ENCODE results near the gene STX2.
"Not testable (repeated sequence)": the region's sequence is repeated elsewhere in the genome, so short reads cannot be mapped to it uniquely, and the experiment has no call there.

Gene STX2

DNA sequence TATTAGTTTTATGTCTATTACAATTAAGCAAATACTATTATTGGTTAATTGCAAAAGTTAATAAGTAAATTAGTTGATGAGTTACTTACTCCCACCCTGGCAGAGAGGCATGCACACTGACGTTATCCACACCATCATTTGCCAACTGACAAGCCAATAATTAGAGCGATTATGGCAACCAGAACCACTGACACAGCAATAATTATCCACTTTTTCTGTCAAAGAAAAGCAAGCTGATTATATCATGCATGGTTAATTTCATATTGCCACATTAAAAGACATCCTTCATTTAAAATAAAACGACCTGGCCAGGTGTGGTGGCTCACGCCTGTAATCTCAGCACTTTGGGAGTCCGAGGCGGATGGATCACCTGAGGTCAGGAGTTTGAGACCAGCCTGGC is 43.1 kb downstream of the STX2 start:
- DNase-seq, result no peak

DNA sequence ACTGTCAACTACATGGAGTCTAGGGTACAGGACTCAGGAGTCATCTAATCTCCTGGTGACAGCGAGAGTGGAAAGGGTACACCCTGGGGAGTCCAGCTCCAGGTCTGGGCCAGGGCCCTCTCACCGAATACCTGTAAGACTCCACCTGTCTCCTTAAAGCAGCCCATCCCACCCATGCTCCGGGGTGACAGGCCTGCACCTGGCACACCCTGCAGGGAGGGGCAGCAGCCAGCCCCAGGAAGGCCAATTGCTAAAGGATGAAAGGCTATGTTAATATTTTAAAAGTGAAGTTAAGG is 45.5 kb downstream of the STX2 start:
- DNase-seq, result no peak

- no peak for DNase-seq
Measured at GRCh38 chr12:130792821-130793553, 46.1 kb downstream of the STX2 start.

GRCh38 chr12:130791629-130792028 is 47.4 kb downstream of the STX2 start:
- DNase-seq, result no peak

DNA sequence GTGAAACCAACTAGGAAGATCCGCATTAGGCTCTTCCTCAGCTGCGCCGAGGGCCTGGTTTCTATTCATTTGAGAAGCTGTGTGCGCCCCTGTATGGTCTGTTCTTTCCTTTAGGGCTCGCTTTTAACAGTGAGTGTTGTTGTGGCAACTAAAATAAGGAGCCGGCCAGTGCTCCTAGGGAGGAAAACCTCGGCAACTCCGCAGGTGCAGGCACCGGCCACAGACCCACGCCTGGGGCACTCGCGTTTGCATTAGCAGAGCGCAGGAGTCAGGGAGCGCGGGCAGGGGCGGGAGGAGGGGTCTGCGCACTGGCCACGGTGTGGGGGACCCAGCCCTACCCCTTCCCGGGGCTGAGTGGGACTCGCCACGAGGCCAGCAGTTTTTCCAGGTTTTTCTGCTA is 50.5 kb downstream of the STX2 start:
- DNase-seq, result no peak

DNA sequence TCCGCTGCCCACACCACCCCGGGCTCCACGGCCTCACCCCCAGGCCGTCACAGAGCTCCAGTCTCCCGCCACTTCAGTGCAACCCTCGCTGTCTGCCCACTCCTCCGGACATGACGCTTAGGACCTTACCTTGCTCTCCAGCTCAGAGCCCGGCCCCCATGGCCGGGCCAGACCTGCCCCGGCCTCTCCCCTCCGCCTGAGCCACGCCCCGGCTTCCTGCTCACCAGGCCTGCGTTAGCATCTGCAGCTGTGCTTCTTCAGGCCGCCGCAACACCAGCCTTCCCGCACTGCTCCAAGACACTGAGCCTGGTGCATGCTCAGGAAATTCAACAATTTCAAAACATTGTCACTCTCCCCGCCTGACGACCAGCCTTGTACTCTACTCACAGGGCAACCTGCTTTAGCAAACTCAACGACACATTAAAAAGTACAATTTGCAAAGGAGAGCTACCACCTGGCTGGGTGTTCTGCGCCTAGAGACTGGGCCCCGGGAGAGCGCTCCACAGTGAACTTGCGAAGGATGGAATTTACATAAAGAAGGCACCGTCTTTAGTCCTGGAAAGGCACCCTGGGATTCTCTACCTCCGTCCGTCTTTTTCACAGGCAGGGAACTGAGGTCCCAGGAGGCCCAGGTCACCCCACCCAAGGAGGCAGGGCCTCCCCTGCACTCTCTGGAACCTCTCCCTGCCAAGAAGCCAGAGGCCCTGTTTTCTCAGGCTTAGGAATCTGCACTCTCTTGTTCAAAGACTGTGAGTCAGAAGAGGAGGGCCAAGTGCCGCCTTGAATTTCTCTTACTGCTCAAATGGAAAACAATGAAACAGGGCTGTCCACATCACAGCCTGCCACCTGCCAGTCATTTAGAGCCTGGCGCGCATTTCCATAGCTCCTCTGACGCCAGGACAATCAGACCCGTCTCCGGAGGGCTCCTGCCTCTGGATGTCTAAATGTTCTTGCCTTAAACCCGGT is 51.3 kb downstream of the STX2 start:
- DNase-seq, result no peak

DNA sequence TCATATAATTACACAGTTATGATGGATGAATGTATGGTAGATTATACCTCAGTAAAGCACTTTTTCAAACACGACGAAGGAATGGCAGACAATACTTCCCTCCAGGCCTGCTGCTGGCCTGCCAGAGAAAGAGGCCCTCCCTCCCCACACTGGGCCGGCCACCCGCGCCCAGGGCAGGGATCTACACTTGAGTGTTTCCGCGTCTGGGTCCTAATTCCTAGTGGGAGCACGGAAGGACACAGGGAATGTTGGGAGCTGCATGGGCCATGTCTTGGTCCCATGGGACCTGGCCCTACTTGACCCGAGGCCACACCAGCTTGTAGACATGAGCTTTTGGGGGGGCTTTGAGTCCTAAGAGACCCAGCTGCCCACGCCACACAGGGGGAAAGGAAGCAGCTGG is 52.0 kb downstream of the STX2 start:
- no peak for DNase-seq

- no peak for DNase-seq
Measured at GRCh38 chr12:130783110-130783715, 55.8 kb downstream of the STX2 start.

DNA sequence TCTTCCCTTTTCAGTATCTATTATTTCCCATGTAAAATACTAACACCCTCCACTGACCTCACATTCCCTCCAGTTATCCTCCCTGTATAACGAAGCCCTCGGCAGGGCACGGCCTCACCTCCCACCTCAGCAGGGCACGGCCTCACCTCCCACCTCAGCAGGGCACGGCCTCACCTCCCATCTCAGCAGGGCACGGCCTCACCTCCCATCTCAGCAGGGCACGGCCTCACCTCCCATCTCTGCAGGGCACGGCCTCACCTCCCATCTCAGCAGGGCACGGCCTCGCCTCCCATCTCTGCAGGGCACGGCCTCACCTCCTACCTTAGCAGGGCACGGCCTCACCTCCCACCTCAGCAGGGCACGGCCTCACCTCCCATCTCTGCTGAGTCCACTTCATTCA is 56.8 kb downstream of the STX2 start:
- DNase-seq, result not testable (repeated sequence)

GRCh38 chr12:130780880-130781575 is 58.0 kb downstream of the STX2 start:
- no peak for DNase-seq

GRCh38 chr12:130780325-130780724 is 58.7 kb downstream of the STX2 start:
- no peak for DNase-seq

DNA sequence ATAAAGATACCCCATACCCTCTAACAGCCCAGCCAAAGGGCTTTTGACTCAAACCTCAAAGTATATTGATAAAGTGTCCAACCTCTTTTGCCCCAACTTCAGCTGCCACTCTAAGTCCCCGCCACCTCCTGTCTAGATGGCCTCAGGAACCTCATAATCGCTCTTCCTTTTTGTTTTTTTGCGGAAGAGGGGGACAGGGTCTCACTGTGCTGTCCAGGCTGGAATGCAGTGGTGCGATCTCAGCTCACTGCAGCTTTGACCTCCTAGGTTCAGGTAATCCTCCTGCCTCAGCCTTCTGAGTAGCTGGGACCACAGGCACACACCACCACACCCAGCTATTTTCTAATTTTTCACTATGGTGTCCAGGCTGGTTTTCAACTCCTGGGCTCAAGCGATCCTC is 60.3 kb downstream of the STX2 start:
- DNase-seq, result no peak

DNA sequence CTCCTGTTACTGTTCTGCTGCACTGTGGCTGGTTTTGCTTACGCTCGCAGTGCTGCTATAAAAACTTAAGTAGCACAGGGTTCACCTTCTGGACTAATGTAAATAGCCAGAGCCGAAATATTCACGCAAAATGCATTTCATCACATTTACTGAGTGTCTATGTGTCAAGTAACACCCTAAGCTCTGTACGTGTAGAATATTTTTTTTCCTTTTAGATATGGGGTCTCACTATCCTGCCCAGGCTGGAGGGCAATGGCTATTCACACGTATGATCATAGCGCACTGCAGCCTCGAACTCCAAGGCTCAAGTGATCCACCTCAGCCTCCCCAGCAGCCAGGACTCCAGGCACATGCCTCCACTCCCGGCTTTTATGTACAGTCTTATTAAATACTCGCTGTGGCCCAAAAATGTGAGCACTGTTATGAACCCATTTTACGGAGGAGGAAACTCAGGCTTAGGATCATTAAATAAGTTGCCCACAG is 62.2 kb downstream of the STX2 start:
- DNase-seq, result no peak

DNA sequence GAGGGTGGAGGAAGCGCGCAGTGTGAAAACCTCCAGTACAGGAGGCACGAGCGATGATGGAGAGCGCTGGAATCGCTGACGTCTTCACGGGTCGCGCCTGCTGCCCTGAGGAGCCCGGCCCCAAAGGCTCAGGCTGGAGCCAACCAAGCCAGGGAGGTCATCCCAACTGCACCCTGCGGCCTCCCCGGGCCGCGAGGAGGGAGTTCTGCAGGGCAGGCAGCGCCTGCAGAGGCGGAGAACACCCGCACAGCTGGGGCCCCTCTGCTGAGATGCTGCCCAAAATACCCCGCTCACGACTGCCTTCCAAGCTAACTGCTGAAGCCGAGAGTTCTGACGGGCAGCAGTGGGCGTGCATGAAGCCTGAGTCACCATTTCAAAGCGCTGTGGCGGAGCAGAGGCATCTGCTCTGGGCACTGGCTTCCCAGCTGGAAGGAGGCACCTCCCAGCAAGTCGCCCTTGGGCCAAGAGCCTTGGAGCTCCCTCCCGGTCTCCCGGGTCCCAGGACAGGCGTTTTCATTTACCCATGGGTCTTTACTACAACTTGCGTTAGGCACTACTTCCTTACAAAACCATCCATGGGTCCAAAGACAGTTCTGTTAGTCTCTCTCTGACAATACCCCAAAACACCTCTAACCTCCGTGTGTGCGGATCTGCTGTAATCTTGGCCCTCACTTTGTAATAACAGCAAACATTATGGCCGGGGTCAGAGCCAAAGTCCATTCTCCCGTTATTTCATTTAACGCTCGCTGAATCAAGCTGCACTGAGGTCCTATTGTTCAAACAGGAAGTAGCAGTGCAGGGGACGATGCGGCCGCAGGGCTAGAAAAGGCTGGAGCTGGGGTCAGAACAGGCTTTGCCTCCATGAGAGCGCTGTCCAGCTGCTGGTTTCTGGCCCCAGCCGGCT is 62.8 kb downstream of the STX2 start:
- no peak for DNase-seq

DNA sequence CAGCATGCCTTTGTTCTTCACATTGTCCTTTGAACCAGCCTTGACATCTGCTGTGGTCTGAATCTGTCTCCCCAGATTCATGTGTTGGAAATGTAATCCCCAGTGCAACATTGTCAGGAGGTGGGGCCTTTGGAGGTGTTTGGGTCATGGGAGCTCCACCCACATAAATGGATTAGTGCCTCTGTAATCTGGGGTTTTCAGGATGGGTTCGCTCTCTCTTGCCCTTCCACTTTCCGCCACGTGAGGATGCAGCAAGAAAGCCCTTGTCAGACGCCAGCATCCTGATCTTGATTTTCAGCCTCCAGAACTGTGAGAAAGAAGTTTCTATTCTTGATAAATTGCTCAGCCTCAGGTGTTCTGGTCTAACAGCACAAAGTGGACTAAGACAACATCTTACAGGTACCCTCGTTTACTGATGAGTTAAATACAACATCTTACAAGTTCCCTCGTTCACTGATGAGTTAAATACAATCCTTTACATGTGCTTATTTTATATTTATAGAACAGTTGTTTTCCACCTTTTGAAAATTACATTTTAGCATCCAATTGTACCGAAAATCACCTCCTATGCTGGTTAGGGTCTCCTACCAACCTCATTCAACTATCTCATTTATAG is 68.5 kb downstream of the STX2 start:
- DNase-seq, result no peak

DNA sequence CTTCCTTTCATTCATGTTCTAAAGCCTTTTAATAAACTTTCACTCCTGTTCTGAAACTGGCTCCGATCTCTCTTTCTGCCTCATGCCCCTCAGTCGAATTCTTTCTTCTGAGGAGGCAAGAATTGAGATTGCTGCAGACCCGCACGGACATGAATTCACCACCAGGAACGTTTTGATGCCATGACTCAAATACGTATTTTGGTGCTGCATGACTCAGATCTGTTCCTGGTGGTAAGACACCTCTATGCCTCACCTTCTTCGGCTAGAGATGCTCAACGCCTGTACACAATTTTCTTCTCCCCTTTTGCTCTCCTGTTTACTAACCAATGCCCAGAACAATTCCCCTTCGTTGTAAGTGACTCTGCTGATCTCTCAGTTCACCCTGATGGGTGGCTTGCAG is 70.9 kb downstream of the STX2 start:
- DNase-seq, result no peak

DNA sequence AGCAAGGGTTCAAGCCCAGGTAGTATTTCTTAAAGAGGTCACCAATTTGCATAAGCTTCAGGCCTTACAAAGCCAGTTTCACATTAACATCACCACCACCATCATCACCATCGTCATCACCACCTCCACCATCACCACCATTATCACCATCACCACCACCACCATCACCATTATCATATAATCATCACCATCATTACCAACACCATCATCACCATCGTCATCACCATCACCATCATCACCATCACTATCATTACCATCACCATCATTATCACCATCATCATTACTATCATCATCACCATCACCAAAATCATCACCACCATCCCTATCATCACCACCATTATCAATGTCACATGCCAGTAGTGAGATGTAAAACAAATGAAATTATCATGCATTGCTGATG is 72.6 kb downstream of the STX2 start:
- DNase-seq, result no peak

DNA sequence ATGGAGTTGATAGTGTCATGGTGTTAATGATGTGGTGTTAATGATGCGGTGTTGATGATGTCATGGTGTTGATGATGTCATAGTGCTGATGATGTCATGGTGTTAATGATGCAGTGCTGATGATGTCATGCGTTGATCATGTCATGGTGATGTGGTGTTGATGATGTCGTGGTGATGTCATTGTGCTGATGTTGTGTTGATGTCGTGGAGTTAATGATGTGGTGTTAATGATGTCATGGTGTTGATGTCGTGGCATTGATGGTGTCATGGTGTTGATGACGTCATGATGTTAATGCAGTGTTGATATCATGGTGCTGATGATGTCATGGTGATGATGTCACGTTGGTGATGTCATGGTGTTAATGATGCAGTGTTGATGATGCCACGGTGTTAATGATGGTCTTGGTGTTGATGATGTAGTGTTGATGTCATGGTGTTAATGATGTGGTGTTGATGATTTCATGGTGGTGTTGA is 73.8 kb downstream of the STX2 start:
- DNase-seq, result no peak

- DNase-seq, result no peak
Measured at GRCh38 chr12:130764475-130765185, 74.4 kb downstream of the STX2 start.

- no peak for DNase-seq
Measured at GRCh38 chr12:130764073-130764472, 75.0 kb downstream of the STX2 start.

DNA sequence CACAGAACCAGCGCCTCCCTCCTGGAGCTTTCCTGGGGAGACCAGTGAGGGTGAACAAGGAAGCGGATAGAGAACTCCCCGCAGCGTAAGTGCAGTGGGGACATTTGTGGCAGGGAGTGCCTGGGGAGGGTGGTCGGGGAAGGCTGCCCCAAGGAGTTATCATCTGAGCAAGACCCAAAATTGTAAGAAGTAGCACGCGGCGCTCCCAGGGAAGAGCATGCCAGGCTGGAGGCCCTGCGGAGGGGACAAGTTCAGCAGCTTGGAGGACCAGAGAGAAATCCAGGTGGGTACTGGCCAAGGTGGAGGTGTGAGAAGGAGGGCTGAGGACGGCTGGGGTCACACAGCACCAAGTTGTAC is 76.8 kb downstream of the STX2 start:
- no peak for DNase-seq

All from NCI-H1048 (cell line).